NCI-H460 (cell line): ENCODE measurements around the gene EPB41L2. TPM values are rescaled to one million over a fixed set of nuclear protein-coding genes. Genes with fewer than 3 reads are reported as not detected.
"Not testable (repeated sequence)": the region's sequence is repeated elsewhere in the genome, so short reads cannot be mapped to it uniquely, and the experiment has no call there.

Experiments used
- DNase-seq: peaks from one replicate; pipeline ENCODE4 v3.0.0-alpha.2; 2016; ENCODE audit warnings: low read depth; ENCODE audit errors: extremely low read depth
- total RNA-seq: library from RNA; depleted of rRNA; stranded (reverse); fragments of >200 nt; shearing (Covaris generic); gene quantifications from 2 replicates; pipeline ENCODE4 v1.2.3, GENCODE V29; 2014; rRNA removed

The EPB41L2 gene
- total RNA-seq, 1 experiment from 2014 or later, result 7.3 TPM

GRCh38 chr6:130825772-130826441 is 237.1 kb downstream of the EPB41L2 start:
- DNase-seq, result no peak

GRCh38 chr6:130824978-130825694 is 237.9 kb downstream of the EPB41L2 start:
- DNase-seq, result no peak

- no peak for DNase-seq
These were observed 240.3 kb downstream of the EPB41L2 start for GRCh38 chr6:130822736-130823135.

- no peak for DNase-seq
These were observed 247.6 kb downstream of the EPB41L2 start for GRCh38 chr6:130815200-130816071.

GRCh38 chr6:130814506-130814905 is 248.5 kb downstream of the EPB41L2 start:
- no peak for DNase-seq

- DNase-seq, result no peak
These were observed 251.1 kb downstream of the EPB41L2 start for GRCh38 chr6:130811932-130812331.

- DNase-seq, result no peak
These were observed 252.6 kb downstream of the EPB41L2 start for GRCh38 chr6:130810307-130811030.

GRCh38 chr6:130801368-130801767 is 261.7 kb downstream of the EPB41L2 start:
- DNase-seq, result not testable (repeated sequence)

- no peak for DNase-seq
These were observed 266.0 kb downstream of the EPB41L2 start for GRCh38 chr6:130797061-130797460.

GRCh38 chr6:130796313-130796905 is 266.6 kb downstream of the EPB41L2 start:
- peak; percentile 16 for DNase-seq

- DNase-seq, result no peak
These were observed 268.3 kb downstream of the EPB41L2 start for GRCh38 chr6:130794738-130795137.

GRCh38 chr6:130794010-130794697 is 268.9 kb downstream of the EPB41L2 start:
- no peak for DNase-seq

Other genes with a start within 250 kb of the EPB41L2 start
- gene SMLR1, start 235.8 kb downstream of the EPB41L2 start, total RNA-seq, result not detected in 2 replicates
- gene AKAP7, start 72.2 kb upstream of the EPB41L2 start, total RNA-seq, result 4.5 and 4.7 TPM in 2 replicates